ENCODE results near the gene MYOC.
A peak's percentile ranks its signal among the peaks of the same experiment; 100 is the strongest.
"Not testable (repeated sequence)": the region's sequence is repeated elsewhere in the genome, so short reads cannot be mapped to it uniquely, and the experiment has no call there.

MYOC gene

DNA sequence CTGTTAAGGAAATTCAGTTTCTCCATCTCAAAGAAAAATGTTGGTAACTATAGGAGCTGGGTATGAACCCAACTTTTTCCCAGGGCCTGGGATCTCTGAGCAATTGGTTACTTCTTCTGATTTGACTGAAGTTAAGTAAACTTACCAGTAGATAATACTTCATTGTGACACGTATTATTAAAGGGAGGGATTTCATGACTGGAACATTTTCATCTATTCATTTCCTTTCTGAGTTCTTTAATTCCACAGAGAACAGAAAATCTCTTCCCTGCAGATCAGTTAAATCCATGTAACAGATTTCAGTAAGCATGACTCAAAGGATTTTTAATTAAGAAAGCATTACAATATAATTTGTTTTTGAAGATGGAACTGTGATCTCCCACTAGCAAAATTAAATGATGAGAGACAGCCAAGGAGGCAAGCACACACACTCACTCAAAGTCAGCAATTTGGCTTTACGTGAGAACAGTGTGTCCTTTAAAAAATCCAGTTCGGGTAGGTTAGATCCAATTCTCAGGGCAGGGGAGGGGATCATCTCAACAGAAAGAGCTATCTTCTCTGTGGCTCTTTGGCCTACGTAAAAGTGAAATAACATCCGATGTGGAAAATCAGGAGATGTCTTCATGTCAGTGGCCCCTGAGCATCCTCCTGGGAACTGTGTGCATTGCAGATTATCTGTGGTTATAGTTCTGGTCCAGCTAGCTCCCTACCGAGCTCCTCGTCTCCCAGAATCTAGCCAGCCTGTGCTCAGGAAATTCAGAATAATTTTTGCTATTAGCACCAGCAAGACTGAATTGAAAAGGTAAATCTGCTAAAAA is 10.8 kb upstream of the MYOC start:
- TF ChIP-seq, protein P1, sequence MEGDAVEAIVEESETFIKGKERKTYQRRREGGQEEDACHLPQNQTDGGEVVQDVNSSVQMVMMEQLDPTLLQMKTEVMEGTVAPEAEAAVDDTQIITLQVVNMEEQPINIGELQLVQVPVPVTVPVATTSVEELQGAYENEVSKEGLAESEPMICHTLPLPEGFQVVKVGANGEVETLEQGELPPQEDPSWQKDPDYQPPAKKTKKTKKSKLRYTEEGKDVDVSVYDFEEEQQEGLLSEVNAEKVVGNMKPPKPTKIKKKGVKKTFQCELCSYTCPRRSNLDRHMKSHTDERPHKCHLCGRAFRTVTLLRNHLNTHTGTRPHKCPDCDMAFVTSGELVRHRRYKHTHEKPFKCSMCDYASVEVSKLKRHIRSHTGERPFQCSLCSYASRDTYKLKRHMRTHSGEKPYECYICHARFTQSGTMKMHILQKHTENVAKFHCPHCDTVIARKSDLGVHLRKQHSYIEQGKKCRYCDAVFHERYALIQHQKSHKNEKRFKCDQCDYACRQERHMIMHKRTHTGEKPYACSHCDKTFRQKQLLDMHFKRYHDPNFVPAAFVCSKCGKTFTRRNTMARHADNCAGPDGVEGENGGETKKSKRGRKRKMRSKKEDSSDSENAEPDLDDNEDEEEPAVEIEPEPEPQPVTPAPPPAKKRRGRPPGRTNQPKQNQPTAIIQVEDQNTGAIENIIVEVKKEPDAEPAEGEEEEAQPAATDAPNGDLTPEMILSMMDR (conservative IDR thresholded peaks at IDR 0.05; ENCODE audit: control insufficient read depth, insufficient read depth, low read depth, low read length): no peak
- H3K4me3 ChIP-seq (ENCODE audit: control insufficient read depth, low read depth, low read length): no peak overlapping the region
- DNase-seq (ENCODE audit: low read depth): no peak

DNA sequence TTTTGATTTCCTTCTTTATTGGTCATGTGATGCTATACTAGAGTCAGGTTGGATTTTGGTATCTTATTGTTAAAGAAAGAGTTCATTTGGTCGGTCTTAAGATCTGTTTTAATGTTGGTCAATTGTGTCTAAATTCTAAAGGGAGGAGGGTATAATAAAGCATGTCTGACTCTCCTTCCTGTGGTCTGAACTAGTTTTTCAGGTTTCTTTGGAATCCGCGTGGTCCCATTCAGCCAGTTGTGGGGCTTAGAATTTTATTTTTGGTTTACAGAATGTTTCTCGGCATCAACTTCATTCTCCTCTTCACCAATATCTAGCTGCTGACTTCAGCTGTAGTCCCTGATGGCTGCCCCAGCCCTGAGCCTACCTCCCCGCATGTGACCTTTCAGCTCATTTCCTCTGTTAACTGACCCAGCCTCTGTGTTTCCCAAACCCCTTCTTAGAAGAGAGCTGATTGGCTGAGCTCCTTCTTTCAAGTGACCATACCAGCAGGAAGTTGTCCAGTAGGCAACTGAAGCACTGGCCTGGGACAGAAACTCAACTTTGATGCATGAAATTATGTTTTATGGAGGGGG is 8.7 kb upstream of the MYOC start:
- TF ChIP-seq, protein P1 (conservative IDR thresholded peaks at IDR 0.05; ENCODE audit: control insufficient read depth, insufficient read depth, low read depth, low read length): no peak
- H3K4me3 ChIP-seq (ENCODE audit: control insufficient read depth, low read depth, low read length): no peak overlapping the region
- DNase-seq (ENCODE audit: low read depth): no peak

DNA sequence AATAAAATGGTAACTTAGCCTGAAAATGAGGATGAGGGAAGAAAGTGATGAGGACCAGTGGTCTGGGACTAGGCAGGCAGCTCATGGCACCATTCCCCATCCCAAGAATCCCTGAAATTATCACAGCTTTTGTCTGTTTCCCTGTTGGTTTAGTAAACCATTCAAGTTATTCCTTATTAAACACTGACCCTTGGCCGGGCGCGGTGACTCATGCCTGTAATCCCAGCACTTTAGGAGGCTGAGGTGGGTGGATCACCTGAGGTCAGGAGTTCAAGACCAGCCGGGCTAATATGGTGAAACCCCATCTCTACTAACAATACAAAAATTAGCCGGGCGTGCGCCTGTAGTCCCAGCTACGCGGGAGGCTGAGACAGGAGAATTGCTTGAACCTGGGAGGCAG is 3.7 kb upstream of the MYOC start:
- not testable (repeated sequence) for H3K4me3 ChIP-seq (ENCODE audit: control insufficient read depth, low read depth, low read length); DNase-seq (ENCODE audit: low read depth)

DNA sequence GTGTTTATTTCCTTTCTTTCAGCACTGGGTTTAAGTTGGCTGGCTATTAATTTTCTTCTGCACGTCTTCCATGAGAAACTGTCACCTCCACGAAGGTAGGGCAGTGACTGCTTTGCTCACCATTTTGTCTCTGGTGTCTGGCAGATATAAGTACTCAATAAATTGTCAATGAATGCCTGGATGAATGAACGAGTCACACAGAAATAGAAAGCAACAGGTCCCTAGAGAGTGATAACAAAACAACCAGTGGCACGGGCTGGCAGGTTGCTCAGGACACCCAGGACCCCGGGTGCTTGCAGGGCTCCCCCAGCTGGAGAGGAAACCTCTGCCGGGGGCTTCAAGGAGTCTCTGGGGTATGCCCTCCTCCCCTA is 3.2 kb upstream of the MYOC start:
- no peak for DNase-seq (ENCODE audit: low read depth)
- TF ChIP-seq, protein P1 (conservative IDR thresholded peaks at IDR 0.05; ENCODE audit: control insufficient read depth, insufficient read depth, low read depth, low read length): no peak
- no peak overlapping the region for H3K4me3 ChIP-seq (ENCODE audit: control insufficient read depth, low read depth, low read length)

DNA sequence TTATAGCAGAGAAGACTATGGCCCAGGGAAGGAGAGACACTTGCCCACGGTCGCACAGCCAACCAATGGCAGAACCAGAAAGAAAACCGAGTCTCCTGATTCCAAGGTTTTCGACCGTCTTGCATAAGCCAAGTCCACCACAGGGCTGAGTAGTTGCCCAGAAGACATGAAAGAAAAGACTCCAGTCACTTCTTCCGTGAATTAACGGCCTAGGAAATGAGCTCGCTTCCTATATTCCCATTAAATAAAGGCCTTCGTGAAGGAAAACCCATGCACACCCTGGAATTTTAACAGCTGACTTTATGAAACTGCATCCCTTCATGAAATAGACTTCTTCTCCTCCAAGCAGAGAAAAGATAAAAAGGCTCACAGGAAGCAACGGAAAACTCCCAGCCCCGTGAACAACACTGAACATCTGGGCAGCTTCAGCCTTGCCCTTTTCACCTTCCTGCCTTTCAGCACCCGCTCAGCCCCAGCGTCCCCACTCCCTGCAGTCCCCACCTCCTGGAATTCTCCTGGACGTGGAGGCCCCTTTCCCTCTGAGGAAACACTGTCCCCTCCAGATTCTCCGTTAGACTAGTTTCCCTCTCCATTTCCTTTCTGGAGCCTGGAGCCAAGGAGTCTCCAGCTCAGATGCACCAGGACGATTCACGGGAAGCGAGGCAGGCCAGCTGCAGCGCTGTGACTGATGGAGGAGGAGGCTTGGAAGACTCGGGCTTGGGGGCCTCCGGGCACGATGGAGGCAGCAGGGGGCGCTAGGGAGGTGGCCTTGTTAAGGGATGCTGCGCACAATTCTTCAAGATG is 2.7 kb upstream of the MYOC start:
- DNase-seq (ENCODE audit: low read depth): peak; percentile 79
- TF ChIP-seq, protein P1 (conservative IDR thresholded peaks at IDR 0.05; ENCODE audit: control insufficient read depth, insufficient read depth, low read depth, low read length): peak; percentile 80
- H3K4me3 ChIP-seq (ENCODE audit: control insufficient read depth, low read depth, low read length): no peak overlapping the region

DNA sequence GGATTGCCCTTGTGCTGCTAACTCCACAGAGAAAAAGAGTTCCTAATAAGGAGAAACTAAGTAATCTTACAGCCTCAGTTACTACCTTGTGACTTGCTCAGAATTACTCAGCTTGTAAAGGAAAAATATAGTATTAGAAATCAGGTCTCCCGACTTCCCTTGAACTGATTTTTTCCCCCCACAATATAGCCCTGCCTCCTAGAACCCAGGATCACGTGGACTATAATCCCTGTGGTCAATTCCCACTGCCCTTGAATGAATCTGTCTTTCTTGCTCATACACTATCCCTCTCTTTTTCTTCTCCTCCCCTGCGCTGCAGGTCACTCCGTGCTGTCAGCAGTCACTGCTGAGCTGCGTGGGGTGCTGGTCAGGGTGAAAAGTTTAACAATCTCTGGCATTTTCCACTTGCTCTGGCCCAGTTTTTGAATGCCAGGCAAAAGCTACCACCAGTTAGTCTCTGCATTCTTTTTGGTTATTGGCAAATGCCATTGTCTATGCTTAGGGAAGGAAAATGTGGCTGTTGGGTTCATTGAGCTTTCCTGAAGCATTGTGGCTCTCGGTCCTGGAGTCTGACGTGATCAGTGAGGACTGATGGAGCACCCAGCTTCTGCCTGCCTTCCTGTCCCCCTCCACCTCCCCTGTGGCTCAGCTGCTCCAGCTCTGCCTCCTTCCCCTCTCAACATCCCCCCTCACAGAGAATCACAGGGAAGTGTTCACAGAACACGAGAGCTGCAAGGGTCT is 1.9 kb upstream of the MYOC start:
- H3K4me3 ChIP-seq (ENCODE audit: control insufficient read depth, low read depth, low read length): no peak overlapping the region
- TF ChIP-seq, protein P1 (conservative IDR thresholded peaks at IDR 0.05; ENCODE audit: control insufficient read depth, insufficient read depth, low read depth, low read length): no peak
- peak; percentile 11 for DNase-seq (ENCODE audit: low read depth)

Measured in fibroblast of mammary gland (primary cell).